IMR-90 (cell line): Measurements from ENCODE around the gene AGAP1. TPM values are rescaled to one million over a fixed set of nuclear protein-coding genes. Genes with fewer than 3 reads are reported as not detected.

Experiments used
- ATAC-seq: fragments of 200-7000 bp; cut with Tn5 transposase; 2 replicates; pipeline ENCODE4 v1.9.1; 2020; ENCODE audit warnings: low read depth, mild to moderate bottlenecking, moderate library complexity
- BruUV-seq: library from RNA; stranded (reverse); fragments of 400-500 nt; replicated peaks from 2 replicates; lab custom pipeline; 2021; lab: Mats Ljungman, UMichigan
- CTCF ChIA-PET: fragments of 300-600 bp; formaldehyde crosslinking; extraction: SDS; loops from one replicate; lab custom pipeline; 2021; ENCODE audit warnings: antibody characterized with exemption; lab: Yijun Ruan, JAX
- POLR2A ChIA-PET: fragments of 300-600 bp; sonication (Branson Sonifier 250); formaldehyde crosslinking; loops from one replicate; lab custom pipeline; 2022; ENCODE audit warnings: antibody characterized with exemption; ENCODE audit not compliant: unreplicated experiment; lab: Charles Lee
- DNase-seq: peaks from one replicate; pipeline ENCODE4 v3.0.0; 2013
- H2AFZ ChIP-seq: replicated peaks from 2 replicates; pipeline ENCODE3; 2013; ENCODE audit warnings: low read length, mild to moderate bottlenecking; ENCODE audit not compliant: poor library complexity
- H2AK5ac ChIP-seq: 2 replicates; pipeline ENCODE4 v1.6.1; 2013; ENCODE audit warnings: low read depth, low read length, inconsistent platforms
- H2AK9ac ChIP-seq: replicated peaks from 2 replicates; pipeline ENCODE3; 2013; ENCODE audit warnings: mild to moderate bottlenecking, low read depth, low read length, moderate library complexity; ENCODE audit not compliant: poor library complexity
- H2BK120ac ChIP-seq: 2 replicates; pipeline ENCODE4 v1.6.1; 2013; ENCODE audit warnings: low read depth, low read length, inconsistent platforms
- H2BK15ac ChIP-seq: 3 replicates; pipeline ENCODE4 v1.6.1; 2013; ENCODE audit warnings: low read depth, low read length, inconsistent platforms
- H2BK20ac ChIP-seq: 2 replicates; pipeline ENCODE4 v1.6.1; 2013; ENCODE audit warnings: low read depth, mild to moderate bottlenecking, inconsistent platforms, low read length, moderate library complexity
- H2BK5ac ChIP-seq: 2 replicates; pipeline ENCODE4 v1.6.1; 2013; ENCODE audit warnings: mild to moderate bottlenecking, low read depth, low read length, inconsistent platforms; ENCODE audit not compliant: poor library complexity, severe bottlenecking
- H3K14ac ChIP-seq: replicated peaks from 2 replicates; pipeline ENCODE4 v1.6.1; 2013; ENCODE audit warnings: low read depth, low read length, inconsistent platforms
- H3K18ac ChIP-seq: 2 replicates; pipeline ENCODE4 v1.6.1; 2013; ENCODE audit warnings: low read depth, low read length, control low read depth
- H3K23ac ChIP-seq: 2 replicates; pipeline ENCODE4 v1.6.1; 2013; ENCODE audit warnings: low read depth, low read length, inconsistent platforms
- H3K27ac ChIP-seq: 2 replicates; pipeline ENCODE4 v1.5.1; 2013; ENCODE audit warnings: mild to moderate bottlenecking, control low read depth, low read length; ENCODE audit not compliant: insufficient read depth
- H3K27me3 ChIP-seq: 2 replicates; pipeline ENCODE4 v1.6.1; 2013; ENCODE audit warnings: low read length; ENCODE audit not compliant: control insufficient read depth, insufficient read depth
- H3K36me3 ChIP-seq: 2 replicates; pipeline ENCODE4 v1.6.1; 2013; ENCODE audit warnings: low read length, mixed read lengths; ENCODE audit not compliant: control insufficient read depth, insufficient read depth
- H3K4ac ChIP-seq: 2 replicates; pipeline ENCODE4 v1.6.1; 2013; ENCODE audit warnings: low read depth, low read length, inconsistent platforms
- H3K4me1 ChIP-seq: 2 replicates; pipeline ENCODE4 v1.6.1; 2013; ENCODE audit warnings: low read length, mixed read lengths; ENCODE audit not compliant: control insufficient read depth, insufficient read depth
- H3K4me2 ChIP-seq: 2 replicates; pipeline ENCODE4 v1.6.1; 2013; ENCODE audit warnings: low read depth, mild to moderate bottlenecking, control low read depth, low read length, moderate library complexity
- H3K4me3 ChIP-seq: 2 replicates; pipeline ENCODE4 v1.5.1; 2013; ENCODE audit warnings: low read depth, mild to moderate bottlenecking, control low read depth, low read length, moderate library complexity; ENCODE audit not compliant: insufficient read depth
- H3K56ac ChIP-seq: 2 replicates; pipeline ENCODE4 v1.6.1; 2013; ENCODE audit warnings: low read length, inconsistent platforms; ENCODE audit not compliant: insufficient read depth; ENCODE audit errors: extremely low read depth
- H3K79me1 ChIP-seq, 2 experiments: 2 replicates each; pipeline ENCODE4 v1.6.1; 2013; ENCODE audit warnings: low read length in 2 of 2, inconsistent platforms in 1 of 2, low read depth in 1 of 2
- H3K9ac ChIP-seq: 2 replicates; pipeline ENCODE4 v1.6.1; 2013; ENCODE audit warnings: low read depth, low read length, control low read depth
- H3K9me1 ChIP-seq: 2 replicates; pipeline ENCODE4 v1.6.1; 2013; ENCODE audit warnings: low read length, inconsistent platforms; ENCODE audit not compliant: insufficient read depth
- H3K9me3 ChIP-seq: 2 replicates; pipeline ENCODE4 v1.6.1; 2013; ENCODE audit warnings: low read length; ENCODE audit not compliant: control insufficient read depth, insufficient read depth
- H4K20me1 ChIP-seq: 2 replicates; pipeline ENCODE4 v1.6.1; 2013; ENCODE audit warnings: low read length, inconsistent platforms; ENCODE audit not compliant: insufficient read depth
- H4K5ac ChIP-seq: 2 replicates; pipeline ENCODE4 v1.6.1; 2013; ENCODE audit warnings: mild to moderate bottlenecking, low read depth, low read length, control low read depth
- H4K8ac ChIP-seq, 2 experiments: 2 replicates each; pipeline ENCODE4 v1.6.1; 2013; ENCODE audit warnings: low read depth in 2 of 2, low read length in 2 of 2, control low read depth in 1 of 2, inconsistent platforms in 1 of 2
- H4K91ac ChIP-seq: 2 replicates; pipeline ENCODE4 v1.6.1; 2013; ENCODE audit warnings: low read depth, low read length, inconsistent platforms; ENCODE audit not compliant: insufficient read depth
- BHLHE40 ChIP-seq: fragments of 150-350 bp; IDR thresholded peaks from 2 replicates; pipeline ENCODE4 v1.6.1; 2016; ENCODE audit warnings: mild to moderate bottlenecking, low read depth, low read length
- CEBPB ChIP-seq: IDR thresholded peaks from 2 replicates; pipeline ENCODE4 v1.6.1; 2012; ENCODE audit warnings: low read depth, low read length, improper control_type of control experiment
- CHD1 ChIP-seq: IDR thresholded peaks from 2 replicates; pipeline ENCODE4 v1.6.1; 2012; ENCODE audit warnings: low read depth, low read length, improper control_type of control experiment
- FOS ChIP-seq: fragments of 150-350 bp; IDR thresholded peaks from 2 replicates; pipeline ENCODE4 v1.6.1; 2016; ENCODE audit warnings: low read depth, low read length
- MAFK ChIP-seq: IDR thresholded peaks from 2 replicates; pipeline ENCODE4 v1.6.1; 2012; ENCODE audit warnings: low read depth, low read length, improper control_type of control experiment
- MAZ ChIP-seq: IDR thresholded peaks from 2 replicates; pipeline ENCODE4 v1.6.1; 2012; ENCODE audit warnings: low read depth, mild to moderate bottlenecking, low read length, improper control_type of control experiment, moderate library complexity, borderline replicate concordance
- MXI1 ChIP-seq: IDR thresholded peaks from 2 replicates; pipeline ENCODE4 v1.6.1; 2012; ENCODE audit warnings: low read depth, mild to moderate bottlenecking, low read length, moderate library complexity, borderline replicate concordance
- NFE2L2 ChIP-seq: fragments of 150-350 bp; IDR thresholded peaks from 2 replicates; pipeline ENCODE4 v1.6.1; 2016; ENCODE audit warnings: low read depth, mild to moderate bottlenecking, low read length
- POLR2A ChIP-seq: IDR thresholded peaks from 2 replicates; pipeline ENCODE4 v1.6.1; 2012; ENCODE audit warnings: mild to moderate bottlenecking, low read depth, low read length
- RAD21 ChIP-seq: IDR thresholded peaks from 2 replicates; pipeline ENCODE4 v1.6.1; 2012; ENCODE audit warnings: low read length, improper control_type of control experiment
- RCOR1 ChIP-seq: IDR thresholded peaks from 2 replicates; pipeline ENCODE4 v1.6.1; 2012; ENCODE audit warnings: mild to moderate bottlenecking, low read length, improper control_type of control experiment; ENCODE audit not compliant: insufficient replicate concordance
- RFX5 ChIP-seq: IDR thresholded peaks from 2 replicates; pipeline ENCODE4 v1.8.0; 2012; ENCODE audit warnings: low read depth, mild to moderate bottlenecking, low read length, moderate library complexity
- SMC3 ChIP-seq: fragments of 150-350 bp; IDR thresholded peaks from 2 replicates; pipeline ENCODE4 v1.6.1; 2016; ENCODE audit warnings: low read depth, mild to moderate bottlenecking, antibody characterized with exemption, low read length, moderate library complexity
- WGBS, 2 experiments: methylation state at CpG; one replicate each; pipeline versions ENCODE4 v1.1.5 to v1.1.7; 2013; ENCODE audit warnings: missing lambda C conversion rate in 2 of 2; ENCODE audit not compliant: insufficient read length in 1 of 2; ENCODE audit errors: extremely low coverage in 2 of 2; 5-methylcytosine and 5-hydroxymethylcytosine counted together
- dilution Hi-C: fragments of 300-500 bp; cut with HindIII; formaldehyde crosslinking; loops from one replicate; pipeline ENCODE4 v1.14.3; 2018; ENCODE audit warnings: low sequenced_read_pairs; ENCODE audit not compliant: unreplicated experiment
- in situ Hi-C: fragments of 300-500 bp; cut with MboI; formaldehyde crosslinking; loops from 3 replicates; pipeline ENCODE4 v1.14.3; 2019; ENCODE audit warnings: low sequenced_read_pairs, inconsistent platforms, mixed read lengths
- intact Hi-C: fragments of 100-400 bp; cut with micrococcal nuclease; formaldehyde crosslinking; loops from 2 replicates; pipeline ENCODE4 v1.10.0; 2022
- polyA plus RNA-seq, 3 experiments: library from polyadenylated mRNA; depleted of rRNA; stranded (reverse); fragments of >200 nt; gene quantifications; 2 replicates each; pipeline ENCODE4 v1.2.3, GENCODE V29; 2012; ENCODE audit warnings: low replicate concordance in 1 of 3
- total RNA-seq: library from RNA; depleted of rRNA; stranded (reverse); fragments of >200 nt; gene quantifications from 2 replicates; pipeline ENCODE4 v1.2.3, GENCODE V29; 2012
- TF ChIP-seq, protein P1 (sequence below): fragments of 150-350 bp; IDR thresholded peaks from 2 replicates; pipeline ENCODE4 v1.6.1; 2016; ENCODE audit warnings: low read depth, mild to moderate bottlenecking, low read length, moderate library complexity, borderline replicate concordance
- TF ChIP-seq, protein P2 (sequence below): conservative IDR thresholded peaks from 2 replicates; pipeline ENCODE4 v1.5.1; 2012; ENCODE audit warnings: mild to moderate bottlenecking, low read depth, low read length, improper control_type of control experiment
- TF ChIP-seq, protein P3 (sequence below): fragments of 150-350 bp; IDR thresholded peaks from 2 replicates; pipeline ENCODE4 v1.6.1; 2017; ENCODE audit warnings: mild to moderate bottlenecking, antibody characterized with exemption, low read length, low read depth

Gene AGAP1
- total and polyA plus RNA-seq, 2 of the 4 experiments (the other 2 are of a cell fraction), result 15.1 to 16.4 TPM

DNA sequence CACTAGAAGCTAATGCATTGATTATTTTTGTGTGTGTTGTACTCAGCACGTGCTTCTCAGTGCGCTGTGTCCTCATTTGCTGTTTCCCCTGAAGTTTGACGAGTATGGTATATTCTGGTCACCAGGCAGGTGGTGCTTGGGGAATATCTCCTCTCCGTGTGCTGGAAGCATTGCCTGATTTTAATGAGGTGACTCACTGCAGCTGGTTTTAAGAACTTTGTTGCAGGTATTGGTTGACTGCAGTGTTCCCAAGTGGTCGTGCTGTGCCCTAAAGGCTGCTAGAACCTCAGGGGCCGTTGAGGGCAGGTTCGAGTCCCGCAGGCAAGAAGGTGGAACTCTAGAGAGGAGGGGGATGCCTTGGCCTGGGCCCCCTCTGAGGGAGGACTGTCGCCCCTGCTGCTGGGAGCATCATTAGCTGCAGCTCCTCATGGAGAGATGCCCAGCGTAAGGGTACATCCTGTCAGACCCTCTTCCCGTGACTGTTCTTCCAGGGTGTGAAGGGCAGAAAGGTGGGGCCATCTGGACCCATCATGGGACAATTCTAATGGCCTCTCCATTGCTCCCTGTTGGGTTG, 82.6 kb downstream of the AGAP1 start:
- in situ Hi-C loops, result loop anchor here (25.0 kb wide), 1 partner anchor 1039 kb away; no protein-coding TSS in a partner anchor
- H4K8ac ChIP-seq, result no peak overlapping the region
- H4K20me1 ChIP-seq, result peaks cover 72% of the 10 kb centered on the region
- H4K5ac ChIP-seq, result no peak overlapping the region
- ChIA-PET CTCF (no interaction called here), POLR2A (no interaction called here)
- H2BK15ac ChIP-seq, result no peak overlapping the region
- H3K9me3 ChIP-seq, result no peaks in the 10 kb centered on the region
- no peak overlapping the region for H3K23ac ChIP-seq
- H3K9ac ChIP-seq, result no peak overlapping the region
- H2BK20ac ChIP-seq, result no peak overlapping the region
- BruUV-seq, result no TSS peak
- no peak overlapping the region for H3K4me2 ChIP-seq
- no peak overlapping the region for H2AK9ac ChIP-seq
- no peak for DNase-seq
- ATAC-seq, result no peak
- H2AFZ ChIP-seq, result no peak overlapping the region
- no peak overlapping the region for H2BK120ac ChIP-seq
- H3K14ac ChIP-seq, result no peak overlapping the region
- 92% methylated on average over 4 of the region's 11 CpGs; no CpG with 5 or more reads in 1 of the 2 experiments for WGBS, 2 experiments
- H2BK5ac ChIP-seq, result no peak overlapping the region
- no peak overlapping the region for H3K18ac ChIP-seq
- H3K4me1 ChIP-seq, result peaks cover 9% of the 10 kb centered on the region
- H2AK5ac ChIP-seq, result no peak overlapping the region
- H4K91ac ChIP-seq, result no peak overlapping the region
- H3K27ac ChIP-seq, result no peak overlapping the region
- H3K4me3 ChIP-seq, result no peak overlapping the region
- TF ChIP-seq CHD1 (no peak), FOS (no peak), RAD21 (no peak), MXI1 (no peak), BHLHE40 (no peak), MAFK (no peak), POLR2A (no peak), RCOR1 (no peak), SMC3 (no peak), CEBPB (no peak), MAZ (no peak), RFX5 (no peak), NFE2L2 (no peak)
- TF ChIP-seq, protein P1, sequence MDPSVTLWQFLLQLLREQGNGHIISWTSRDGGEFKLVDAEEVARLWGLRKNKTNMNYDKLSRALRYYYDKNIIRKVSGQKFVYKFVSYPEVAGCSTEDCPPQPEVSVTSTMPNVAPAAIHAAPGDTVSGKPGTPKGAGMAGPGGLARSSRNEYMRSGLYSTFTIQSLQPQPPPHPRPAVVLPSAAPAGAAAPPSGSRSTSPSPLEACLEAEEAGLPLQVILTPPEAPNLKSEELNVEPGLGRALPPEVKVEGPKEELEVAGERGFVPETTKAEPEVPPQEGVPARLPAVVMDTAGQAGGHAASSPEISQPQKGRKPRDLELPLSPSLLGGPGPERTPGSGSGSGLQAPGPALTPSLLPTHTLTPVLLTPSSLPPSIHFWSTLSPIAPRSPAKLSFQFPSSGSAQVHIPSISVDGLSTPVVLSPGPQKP, result no peak
- TF ChIP-seq, protein P2, sequence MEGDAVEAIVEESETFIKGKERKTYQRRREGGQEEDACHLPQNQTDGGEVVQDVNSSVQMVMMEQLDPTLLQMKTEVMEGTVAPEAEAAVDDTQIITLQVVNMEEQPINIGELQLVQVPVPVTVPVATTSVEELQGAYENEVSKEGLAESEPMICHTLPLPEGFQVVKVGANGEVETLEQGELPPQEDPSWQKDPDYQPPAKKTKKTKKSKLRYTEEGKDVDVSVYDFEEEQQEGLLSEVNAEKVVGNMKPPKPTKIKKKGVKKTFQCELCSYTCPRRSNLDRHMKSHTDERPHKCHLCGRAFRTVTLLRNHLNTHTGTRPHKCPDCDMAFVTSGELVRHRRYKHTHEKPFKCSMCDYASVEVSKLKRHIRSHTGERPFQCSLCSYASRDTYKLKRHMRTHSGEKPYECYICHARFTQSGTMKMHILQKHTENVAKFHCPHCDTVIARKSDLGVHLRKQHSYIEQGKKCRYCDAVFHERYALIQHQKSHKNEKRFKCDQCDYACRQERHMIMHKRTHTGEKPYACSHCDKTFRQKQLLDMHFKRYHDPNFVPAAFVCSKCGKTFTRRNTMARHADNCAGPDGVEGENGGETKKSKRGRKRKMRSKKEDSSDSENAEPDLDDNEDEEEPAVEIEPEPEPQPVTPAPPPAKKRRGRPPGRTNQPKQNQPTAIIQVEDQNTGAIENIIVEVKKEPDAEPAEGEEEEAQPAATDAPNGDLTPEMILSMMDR, result no peak
- TF ChIP-seq, protein P3, sequence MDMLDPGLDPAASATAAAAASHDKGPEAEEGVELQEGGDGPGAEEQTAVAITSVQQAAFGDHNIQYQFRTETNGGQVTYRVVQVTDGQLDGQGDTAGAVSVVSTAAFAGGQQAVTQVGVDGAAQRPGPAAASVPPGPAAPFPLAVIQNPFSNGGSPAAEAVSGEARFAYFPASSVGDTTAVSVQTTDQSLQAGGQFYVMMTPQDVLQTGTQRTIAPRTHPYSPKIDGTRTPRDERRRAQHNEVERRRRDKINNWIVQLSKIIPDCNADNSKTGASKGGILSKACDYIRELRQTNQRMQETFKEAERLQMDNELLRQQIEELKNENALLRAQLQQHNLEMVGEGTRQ, result no peak
- H3K9me1 ChIP-seq, result peaks cover 23% of the 10 kb centered on the region
- H3K27me3 ChIP-seq, result no peaks in the 10 kb centered on the region
- dilution Hi-C loops, result no loop called here
- peaks cover 34 to 78% of the 10 kb centered on the region in 2 experiments for H3K79me1 ChIP-seq
- no peak overlapping the region for H3K4ac ChIP-seq
- intact Hi-C loops, result no loop called here
- no peak overlapping the region for H3K56ac ChIP-seq
- H3K36me3 ChIP-seq, result no peaks in the 10 kb centered on the region
